Endothelial cell of umbilical vein (primary cell): ENCODE data around the gene TTLL5. TPM values are rescaled to one million over a fixed set of nuclear protein-coding genes. Genes with fewer than 3 reads are reported as not detected.

Experiments
- BruUV-seq: library from RNA; stranded (reverse); fragments of 400-500 nt; replicated peaks from 2 replicates; lab custom pipeline; 2021; lab: Mats Ljungman, UMichigan
- CTCF ChIA-PET: fragments of 300-600, 350-600 bp; sonication (Branson Sonifier 250); formaldehyde crosslinking; loops from one replicate; lab custom pipeline; 2021; ENCODE audit warnings: antibody characterized with exemption, inconsistent platforms; lab: Charles Lee
- POLR2A ChIA-PET: fragments of 300-600, 350-600 bp; sonication (Branson Sonifier 250); formaldehyde crosslinking; loops from one replicate; lab custom pipeline; 2021; ENCODE audit warnings: antibody characterized with exemption, inconsistent platforms; lab: Charles Lee
- DNase-seq: peaks from one replicate; pipeline ENCODE4 v3.0.0-alpha.2; 2011; ENCODE audit warnings: low read depth, low spot score
- FAIRE-seq: peaks from 2 replicates; lab custom pipeline; 2011; peaks lifted over from hg19 to GRCh38; lab: Jason Lieb, UNC
- H2AFZ ChIP-seq: 2 replicates; pipeline ENCODE4 v1.6.0; 2012; ENCODE audit warnings: low read depth, low read length, control low read depth, inconsistent platforms
- H3K27ac ChIP-seq: 2 replicates; pipeline ENCODE4 v1.5.1; 2011; ENCODE audit warnings: low read depth, mild to moderate bottlenecking, control low read depth, low read length, moderate library complexity; ENCODE audit not compliant: insufficient read depth
- H3K27me3 ChIP-seq, 2 experiments: 2 replicates each; pipeline versions ENCODE4 v1.6.0 to v1.6.1; 2011; ENCODE audit warnings: low read length in 2 of 2, mixed read lengths in 1 of 2; ENCODE audit not compliant: control insufficient read depth in 2 of 2, insufficient read depth in 2 of 2
- H3K36me3 ChIP-seq, 2 experiments: 2 replicates in 1 of 2; 3 replicates in 1 of 2; pipeline ENCODE4 v1.5.1; 2011; ENCODE audit warnings: low read length in 2 of 2, mild to moderate bottlenecking in 1 of 2, moderate library complexity in 1 of 2; ENCODE audit not compliant: control insufficient read depth in 2 of 2, insufficient read depth in 2 of 2; ENCODE audit errors: extremely low read depth in 1 of 2
- H3K4me1 ChIP-seq: 3 replicates; pipeline ENCODE4 v1.5.1; 2011; ENCODE audit warnings: mild to moderate bottlenecking, low read length; ENCODE audit not compliant: control insufficient read depth, insufficient read depth; ENCODE audit errors: extremely low read depth
- H3K4me2 ChIP-seq: 2 replicates; pipeline ENCODE4 v1.6.1; 2011; ENCODE audit warnings: low read length, control low read depth, mixed read lengths; ENCODE audit not compliant: insufficient read depth
- H3K4me3 ChIP-seq, 3 experiments: fragments of 200-600 bp in 1 of 3; sonication (generic), shearing (Covaris generic) in 1 of 3; replicated peaks in 1 of 3; 2 replicates each; pipeline ENCODE4 v1.5.1; 2011 to 2016; ENCODE audit warnings: control low read depth in 3 of 3, low read length in 3 of 3, mild to moderate bottlenecking in 2 of 3, inconsistent platforms in 1 of 3, low read depth in 1 of 3, moderate library complexity in 1 of 3; ENCODE audit not compliant: insufficient read depth in 1 of 3
- H3K79me2 ChIP-seq: 2 replicates; pipeline ENCODE4 v1.6.0; 2012; ENCODE audit warnings: low read length, inconsistent platforms; ENCODE audit not compliant: control insufficient read depth, insufficient read depth
- H3K9ac ChIP-seq: replicated peaks from 2 replicates; pipeline ENCODE3; 2011; ENCODE audit warnings: low read length, control low read depth; ENCODE audit not compliant: insufficient read depth; ENCODE audit errors: extremely low read depth
- H3K9me1 ChIP-seq: replicated peaks from 3 replicates; pipeline ENCODE4 v1.6.0; 2011; ENCODE audit warnings: mild to moderate bottlenecking, low read length; ENCODE audit not compliant: control insufficient read depth, insufficient read depth; ENCODE audit errors: extremely low read depth
- H3K9me3 ChIP-seq: replicated peaks from 2 replicates; pipeline ENCODE4 v1.5.1; 2012; ENCODE audit warnings: low read length, inconsistent platforms; ENCODE audit not compliant: control insufficient read depth, insufficient read depth
- H4K20me1 ChIP-seq: replicated peaks from 2 replicates; pipeline ENCODE3; 2011; ENCODE audit warnings: mild to moderate bottlenecking, low read length; ENCODE audit not compliant: control insufficient read depth, insufficient read depth; ENCODE audit errors: extremely low read depth
- EZH2 ChIP-seq: IDR thresholded peaks from 2 replicates; pipeline ENCODE4 v1.6.1; 2012; ENCODE audit warnings: borderline replicate concordance, low read depth, mild to moderate bottlenecking, moderate library complexity, low read length, inconsistent platforms; ENCODE audit not compliant: severe bottlenecking
- FOS ChIP-seq: IDR thresholded peaks from 2 replicates; pipeline ENCODE4 v1.6.1; 2011; ENCODE audit warnings: mild to moderate bottlenecking, low read length, moderate library complexity, borderline replicate concordance; ENCODE audit not compliant: insufficient read depth
- GATA2 ChIP-seq: IDR thresholded peaks from 2 replicates; pipeline ENCODE4 v1.7.0; 2011; ENCODE audit warnings: low read depth, mild to moderate bottlenecking, moderate library complexity, mixed read lengths, low read length; ENCODE audit not compliant: insufficient read length, insufficient read depth
- JUN ChIP-seq: IDR thresholded peaks from 2 replicates; pipeline ENCODE4 v1.6.1; 2011; ENCODE audit warnings: borderline replicate concordance, low read depth; ENCODE audit not compliant: insufficient read length, insufficient read depth
- MYC ChIP-seq: IDR thresholded peaks from one replicate; pipeline ENCODE4 v1.6.1; 2011; ENCODE audit warnings: mild to moderate bottlenecking, low read depth, low read length
- POLR2A ChIP-seq: IDR thresholded peaks from 2 replicates; pipeline ENCODE4 v1.6.1; 2012; ENCODE audit warnings: low read depth, mild to moderate bottlenecking, control low read depth, low read length
- POLR2AphosphoS5 ChIP-seq: IDR thresholded peaks from 2 replicates; pipeline ENCODE4 v1.6.1; 2012; ENCODE audit warnings: low read depth, mild to moderate bottlenecking, control low read depth, low read length, moderate library complexity; ENCODE audit not compliant: insufficient read depth
- dilution Hi-C: fragments of 300-500 bp; cut with MboI; formaldehyde crosslinking; loops from one replicate; pipeline ENCODE4 v1.15.0; 2019; ENCODE audit warnings: low sequenced_read_pairs; ENCODE audit not compliant: extremely low pct_ligation_motif_present
- intact Hi-C: fragments of 100-400 bp; cut with micrococcal nuclease; formaldehyde crosslinking; loops from one replicate; pipeline ENCODE4 v1.10.0; 2022
- polyA plus RNA-seq, 4 experiments: library from polyadenylated mRNA; depleted of rRNA in 3 of 4; stranded (reverse) in 3 of 4; unstranded in 1 of 4; fragments of >200 nt; gene quantifications; 2 replicates each; pipeline versions ENCODE4 v1.2.1 to v1.2.3, GENCODE V29; 2011 to 2012; ENCODE audit warnings: missing spikeins in 1 of 4
- total RNA-seq: library from RNA; stranded (reverse); gene quantifications from 2 replicates; pipeline ENCODE4 v1.2.3, GENCODE V29; 2021
- TF ChIP-seq, protein P1 (sequence below): IDR thresholded peaks from 2 replicates; pipeline ENCODE4 v1.6.1; 2011; ENCODE audit not compliant: insufficient read depth, insufficient read length
- TF ChIP-seq, protein P2 (sequence below), 2 donors: IDR thresholded peaks; 1 replicate in 1 of 2; 2 replicates in 1 of 2; pipeline ENCODE4 v1.5.1; 2011; ENCODE audit warnings: low read length in 2 of 2, mild to moderate bottlenecking in 2 of 2, moderate library complexity in 2 of 2, control low read depth in 1 of 2, inconsistent platforms in 1 of 2, low read depth in 1 of 2; ENCODE audit not compliant: insufficient read depth in 1 of 2; ENCODE audit errors: extremely low read depth in 1 of 2

TTLL5 gene
- total and polyA plus RNA-seq, 2 donors (not counting 3 experiments of a cell fraction or from before 2014, with no cell fraction given): 33.2 to 93.6 TPM

DNA sequence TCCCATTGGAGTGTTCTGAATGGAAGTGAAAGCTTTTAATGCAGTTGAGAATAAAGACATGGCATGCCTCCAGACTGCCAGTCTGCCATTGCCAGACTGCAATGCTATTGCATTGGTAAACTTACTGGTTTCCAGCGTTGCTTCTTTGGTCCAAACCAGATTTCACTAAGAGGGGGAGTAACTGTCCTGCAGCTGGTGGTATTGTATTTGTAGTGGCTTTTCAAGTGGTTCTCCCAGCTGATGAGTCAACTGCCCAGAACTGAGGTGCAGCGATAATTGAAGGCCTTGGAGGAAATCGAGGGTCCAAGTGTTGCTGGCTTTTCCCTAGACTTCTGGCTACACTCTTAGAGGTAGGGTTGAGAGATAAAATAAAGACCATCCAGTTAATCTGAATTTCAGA lies 32.2 kb upstream of the TTLL5 start:
- Histone ChIP-seq H4K20me1 (no peaks in the 10 kb centered on the region), H3K4me3 (no peak overlapping the region), H3K27ac (no peak overlapping the region), H3K9me1 (no peaks in the 10 kb centered on the region), H3K79me2 (no peaks in the 10 kb centered on the region), H3K9me3 (no peaks in the 10 kb centered on the region), H3K9ac (no peak overlapping the region), H3K27me3 (peaks cover 0 to 7% of the 10 kb centered on the region in 2 experiments), H3K36me3 (no peaks in the 10 kb centered on the region), H2AFZ (no peak overlapping the region), H3K4me2 (no peak overlapping the region), H3K4me1 (no peaks in the 10 kb centered on the region)
- intact Hi-C loops (no loop called here), dilution Hi-C loops (no loop called here)
- FAIRE-seq: no peak
- no TSS peak for BruUV-seq
- CTCF ChIA-PET: no interaction called here
- TF ChIP-seq POLR2AphosphoS5 (no peak), EZH2 (no peak), JUN (no peak), FOS (no peak), MYC (no peak), POLR2A (no peak), GATA2 (no peak)
- TF ChIP-seq, protein P1, sequence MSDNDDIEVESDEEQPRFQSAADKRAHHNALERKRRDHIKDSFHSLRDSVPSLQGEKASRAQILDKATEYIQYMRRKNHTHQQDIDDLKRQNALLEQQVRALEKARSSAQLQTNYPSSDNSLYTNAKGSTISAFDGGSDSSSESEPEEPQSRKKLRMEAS: no peak
- TF ChIP-seq, protein P2, sequence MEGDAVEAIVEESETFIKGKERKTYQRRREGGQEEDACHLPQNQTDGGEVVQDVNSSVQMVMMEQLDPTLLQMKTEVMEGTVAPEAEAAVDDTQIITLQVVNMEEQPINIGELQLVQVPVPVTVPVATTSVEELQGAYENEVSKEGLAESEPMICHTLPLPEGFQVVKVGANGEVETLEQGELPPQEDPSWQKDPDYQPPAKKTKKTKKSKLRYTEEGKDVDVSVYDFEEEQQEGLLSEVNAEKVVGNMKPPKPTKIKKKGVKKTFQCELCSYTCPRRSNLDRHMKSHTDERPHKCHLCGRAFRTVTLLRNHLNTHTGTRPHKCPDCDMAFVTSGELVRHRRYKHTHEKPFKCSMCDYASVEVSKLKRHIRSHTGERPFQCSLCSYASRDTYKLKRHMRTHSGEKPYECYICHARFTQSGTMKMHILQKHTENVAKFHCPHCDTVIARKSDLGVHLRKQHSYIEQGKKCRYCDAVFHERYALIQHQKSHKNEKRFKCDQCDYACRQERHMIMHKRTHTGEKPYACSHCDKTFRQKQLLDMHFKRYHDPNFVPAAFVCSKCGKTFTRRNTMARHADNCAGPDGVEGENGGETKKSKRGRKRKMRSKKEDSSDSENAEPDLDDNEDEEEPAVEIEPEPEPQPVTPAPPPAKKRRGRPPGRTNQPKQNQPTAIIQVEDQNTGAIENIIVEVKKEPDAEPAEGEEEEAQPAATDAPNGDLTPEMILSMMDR (IDR thresholded peaks at IDR 0.05; ENCODE audit: extremely low read depth in 1 of 2, insufficient read depth in 1 of 2, low read depth in 1 of 2, low read length in 2 of 2): no peak
- POLR2A ChIA-PET: no interaction called here
- DNase-seq: no peak
